Muscle of leg (tissue), 11 donors: ENCODE data around the gene FAM83D. TPM values are rescaled to one million over a fixed set of nuclear protein-coding genes. Genes with fewer than 3 reads are reported as not detected.

Experiments used
- DNase-seq: peaks from one replicate; pipeline ENCODE4 v3.0.0; 2013
- H3K27ac ChIP-seq: one replicate; pipeline ENCODE4 v1.5.1; 2013; ENCODE audit warnings: mild to moderate bottlenecking, low read length, control low read depth
- H3K27me3 ChIP-seq: one replicate; pipeline ENCODE4 v1.6.1; 2013; ENCODE audit warnings: low read length; ENCODE audit not compliant: control insufficient read depth, insufficient read depth
- H3K36me3 ChIP-seq: one replicate; pipeline ENCODE4 v1.6.1; 2013; ENCODE audit warnings: low read length; ENCODE audit not compliant: control insufficient read depth, insufficient read depth
- H3K4me1 ChIP-seq: one replicate; pipeline ENCODE4 v1.6.1; 2013; ENCODE audit warnings: low read length; ENCODE audit not compliant: control insufficient read depth, insufficient read depth
- H3K4me3 ChIP-seq: one replicate; pipeline ENCODE4 v1.5.1; 2013; ENCODE audit warnings: low read length, control low read depth
- H3K9me3 ChIP-seq: replicated peaks from 2 replicates; pipeline ENCODE4 v1.6.1; 2013; ENCODE audit warnings: low read depth, low read length; ENCODE audit not compliant: control insufficient read depth
- WGBS: methylation state at CpG from one replicate; pipeline ENCODE4 v1.1.5; 2013; ENCODE audit warnings: missing lambda C conversion rate; ENCODE audit not compliant: insufficient coverage; 5-methylcytosine and 5-hydroxymethylcytosine counted together
- polyA plus RNA-seq, 8 donors: library from polyadenylated mRNA; unstranded; fragments of 120-200 nt; gene quantifications; one replicate each; pipeline versions ENCODE4 v1.2.1 to v1.2.3, GENCODE V29; 2013; ENCODE audit warnings: inconsistent platforms in 1 of 8, low replicate concordance in 1 of 8; ENCODE audit not compliant: insufficient read length in 8 of 8, insufficient read depth in 1 of 8
- total RNA-seq: library from RNA; stranded (reverse); fragments of 120-200 nt; gene quantifications from one replicate; pipeline ENCODE4 v1.2.4, GENCODE V29; 2013

FAM83D gene
- total and polyA plus RNA-seq, 9 donors = 5.7 to 13.0 (median 9.1) TPM

- no peak overlapping the region for H3K4me3 ChIP-seq
- WGBS = no CpG with 5 or more reads among the region's 2 CpGs
- H3K36me3 ChIP-seq = peaks cover 7% of the 10 kb centered on the region
- DNase-seq = no peak
- H3K27ac ChIP-seq = no peak overlapping the region
- H3K9me3 ChIP-seq = no peaks in the 10 kb centered on the region
- H3K4me1 ChIP-seq = no peaks in the 10 kb centered on the region
- H3K27me3 ChIP-seq = no peaks in the 10 kb centered on the region
Measured at GRCh38 chr20:38979434-38979833, 53.2 kb downstream of the FAM83D start.

- Histone ChIP-seq H3K4me1 (no peaks in the 10 kb centered on the region), H3K27ac (no peak overlapping the region)
- no CpG with 5 or more reads among the region's 3 CpGs for WGBS
Measured at GRCh38 chr20:38979842-38980241, 53.6 kb downstream of the FAM83D start.

GRCh38 chr20:38982291-38982690, 56.1 kb downstream of the FAM83D start:
- no peaks in the 10 kb centered on the region for H3K9me3 ChIP-seq
- DNase-seq = no peak
- H3K27ac ChIP-seq = no peak overlapping the region
- no CpG with 5 or more reads among the region's 1 CpG for WGBS
- no peaks in the 10 kb centered on the region for H3K4me1 ChIP-seq
- no peaks in the 10 kb centered on the region for H3K27me3 ChIP-seq
- no peaks in the 10 kb centered on the region for H3K36me3 ChIP-seq
- no peak overlapping the region for H3K4me3 ChIP-seq

More at GRCh38 chr20:38979842-38980241, 53.6 kb downstream of the FAM83D start:
- Histone ChIP-seq H3K9me3 (no peaks in the 10 kb centered on the region), H3K36me3 (peaks cover 4% of the 10 kb centered on the region), H3K4me3 (no peak overlapping the region), H3K27me3 (no peaks in the 10 kb centered on the region)
- no peak for DNase-seq

- H3K4me3 ChIP-seq = no peak overlapping the region
- H3K9me3 ChIP-seq = no peaks in the 10 kb centered on the region
- no peaks in the 10 kb centered on the region for H3K4me1 ChIP-seq
- no peaks in the 10 kb centered on the region for H3K27me3 ChIP-seq
- H3K27ac ChIP-seq = no peak overlapping the region
- WGBS = no CpG with 5 or more reads among the region's 4 CpGs
- H3K36me3 ChIP-seq = peaks cover 5% of the 10 kb centered on the region
- no peak for DNase-seq
Measured at GRCh38 chr20:38985060-38985459, 58.8 kb downstream of the FAM83D start.

- Histone ChIP-seq H3K36me3 (peaks cover 5% of the 10 kb centered on the region), H3K4me1 (no peaks in the 10 kb centered on the region), H3K4me3 (no peak overlapping the region), H3K27ac (no peak overlapping the region), H3K27me3 (no peaks in the 10 kb centered on the region), H3K9me3 (no peaks in the 10 kb centered on the region)
- no CpG with 5 or more reads among the region's 1 CpG for WGBS
- no peak for DNase-seq
Measured at GRCh38 chr20:38985603-38986170, 59.5 kb downstream of the FAM83D start.

- H3K27ac ChIP-seq = no peak overlapping the region
- no peaks in the 10 kb centered on the region for H3K4me1 ChIP-seq
- peaks cover 8% of the 10 kb centered on the region for H3K36me3 ChIP-seq
- 70% methylated on average over 2 of the region's 2 CpGs for WGBS
- H3K27me3 ChIP-seq = no peaks in the 10 kb centered on the region
- DNase-seq = no peak
- H3K9me3 ChIP-seq = no peaks in the 10 kb centered on the region
- H3K4me3 ChIP-seq = no peak overlapping the region
Measured at GRCh38 chr20:38986663-38987062, 60.4 kb downstream of the FAM83D start.

- no peak for DNase-seq
- Histone ChIP-seq H3K27ac (no peak overlapping the region), H3K9me3 (no peaks in the 10 kb centered on the region), H3K27me3 (no peaks in the 10 kb centered on the region), H3K4me1 (no peaks in the 10 kb centered on the region), H3K4me3 (no peak overlapping the region), H3K36me3 (peaks cover 8% of the 10 kb centered on the region)
- WGBS = 94% methylated on average over 4 of the region's 4 CpGs
Measured at GRCh38 chr20:38987777-38988176, 61.6 kb downstream of the FAM83D start.

GRCh38 chr20:38990728-38991127, 64.5 kb downstream of the FAM83D start:
- Histone ChIP-seq H3K36me3 (peaks cover 15% of the 10 kb centered on the region), H3K27ac (no peak overlapping the region), H3K4me3 (no peak overlapping the region), H3K4me1 (no peaks in the 10 kb centered on the region), H3K27me3 (no peaks in the 10 kb centered on the region), H3K9me3 (no peaks in the 10 kb centered on the region)
- no peak for DNase-seq
- no CpG with 5 or more reads among the region's 1 CpG for WGBS

- H3K9me3 ChIP-seq = no peaks in the 10 kb centered on the region
- no peak for DNase-seq
- no peaks in the 10 kb centered on the region for H3K4me1 ChIP-seq
- H3K27me3 ChIP-seq = no peaks in the 10 kb centered on the region
- no CpG with 5 or more reads among the region's 5 CpGs for whole genome bisulfite sequencing
- H3K36me3 ChIP-seq = peaks cover 26% of the 10 kb centered on the region
- no peak overlapping the region for H3K4me3 ChIP-seq
- H3K27ac ChIP-seq = no peak overlapping the region
Measured at GRCh38 chr20:38991814-38992704, 65.8 kb downstream of the FAM83D start.

GRCh38 chr20:38995536-38996044, 69.4 kb downstream of the FAM83D start:
- WGBS = 89% methylated on average over 3 of the region's 3 CpGs
- Histone ChIP-seq H3K4me1 (no peaks in the 10 kb centered on the region), H3K27ac (no peak overlapping the region), H3K27me3 (no peaks in the 10 kb centered on the region), H3K4me3 (no peak overlapping the region), H3K36me3 (peaks cover 48% of the 10 kb centered on the region), H3K9me3 (no peaks in the 10 kb centered on the region)
- DNase-seq = no peak
